Measurements from ENCODE around the gene CABLES2.
A peak's percentile ranks its signal among the peaks of the same experiment; 100 is the strongest.

Gene CABLES2

DNA sequence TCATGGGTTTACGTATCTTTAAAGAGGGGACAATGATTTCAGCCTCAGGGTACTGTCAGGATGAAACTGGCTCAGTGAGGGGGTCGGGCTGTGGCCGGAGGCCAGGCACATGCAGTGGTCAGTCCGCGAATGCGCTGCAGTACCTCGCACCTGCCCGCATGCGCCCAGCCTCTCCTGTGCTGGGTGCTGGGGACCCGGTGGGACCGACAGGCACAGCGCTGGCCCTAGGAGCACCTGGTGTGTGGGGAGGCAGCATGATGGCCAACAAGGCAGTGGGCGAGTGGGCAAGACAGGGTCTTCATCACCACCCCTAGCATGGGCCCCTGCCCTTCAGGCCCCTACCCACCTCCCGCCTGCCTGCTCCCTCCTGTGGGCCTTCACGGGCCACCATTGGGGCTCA lies 970 bp upstream of the CABLES2 start:
- Histone ChIP-seq H3K9me3 (ENCODE audit: insufficient read depth, low read depth, low read length) (no peaks in the 10 kb centered on the region), H3K79me2 (ENCODE audit: insufficient read depth, low read length) (peaks cover 28% of the 10 kb centered on the region), H3K4me3 (ENCODE audit: low read length, poor library complexity, severe bottlenecking) (peak overlapping the region; percentile 76), H3F3A (ENCODE audit: low read depth) (no peaks in the 10 kb centered on the region), H3K4me2 (ENCODE audit: low read depth, low read length, poor library complexity, severe bottlenecking) (peak overlapping the region; percentile 76), H3K9ac (ENCODE audit: low read depth, low read length, poor library complexity, severe bottlenecking) (peak overlapping the region; percentile 67), H3K27me3 (ENCODE audit: insufficient read depth, low read length, poor library complexity, severe bottlenecking) (no peaks in the 10 kb centered on the region), H3K36me3 (ENCODE audit: insufficient read depth, low read length) (no peaks in the 10 kb centered on the region), H3K9me2 (replicated peaks; ENCODE audit: low read depth, low read length) (no peaks in the 10 kb centered on the region), H3K4me1 (ENCODE audit: insufficient read depth, low read length, poor library complexity, severe bottlenecking) (peaks cover 35% of the 10 kb centered on the region), H4K20me1 (ENCODE audit: insufficient read depth, low read length, poor library complexity, severe bottlenecking) (peaks cover 11% of the 10 kb centered on the region), H2AFZ (ENCODE audit: low read length) (no peak overlapping the region)
- TF ChIP-seq EZH2phosphoT487 (IDR thresholded peaks at IDR 0.05; ENCODE audit: borderline replicate concordance) (no peak), CTCF (conservative IDR thresholded peaks at IDR 0.05; ENCODE audit: low read length) (no peak)

GRCh38 chr20:62406635-62407176 lies 379 bp downstream of the CABLES2 start:
- no peaks in the 10 kb centered on the region for H3K9me3 ChIP-seq (ENCODE audit: insufficient read depth, low read depth, low read length)
- H4K20me1 ChIP-seq (ENCODE audit: insufficient read depth, low read length, poor library complexity, severe bottlenecking): peaks cover 11% of the 10 kb centered on the region
- H3K4me2 ChIP-seq (ENCODE audit: low read depth, low read length, poor library complexity, severe bottlenecking): peak overlapping the region; percentile 85
- peak overlapping the region; percentile 87 for H3K4me3 ChIP-seq (ENCODE audit: low read length, poor library complexity, severe bottlenecking)
- no peaks in the 10 kb centered on the region for H3K36me3 ChIP-seq (ENCODE audit: insufficient read depth, low read length)
- no peak overlapping the region for H2AFZ ChIP-seq (ENCODE audit: low read length)
- peak overlapping the region; percentile 83 for H3K9ac ChIP-seq (ENCODE audit: low read depth, low read length, poor library complexity, severe bottlenecking)
- no peak for TF ChIP-seq CTCF (conservative IDR thresholded peaks at IDR 0.05; ENCODE audit: low read length)
- no peak for TF ChIP-seq EZH2phosphoT487 (IDR thresholded peaks at IDR 0.05; ENCODE audit: borderline replicate concordance)
- H3K79me2 ChIP-seq (ENCODE audit: insufficient read depth, low read length): peaks cover 28% of the 10 kb centered on the region
- H3K9me2 ChIP-seq (replicated peaks; ENCODE audit: low read depth, low read length): no peaks in the 10 kb centered on the region
- H3F3A ChIP-seq (ENCODE audit: low read depth): no peaks in the 10 kb centered on the region
- H3K4me1 ChIP-seq (ENCODE audit: insufficient read depth, low read length, poor library complexity, severe bottlenecking): peaks cover 35% of the 10 kb centered on the region
- no peaks in the 10 kb centered on the region for H3K27me3 ChIP-seq (ENCODE audit: insufficient read depth, low read length, poor library complexity, severe bottlenecking)

- Histone ChIP-seq H3F3A (ENCODE audit: low read depth) (no peaks in the 10 kb centered on the region), H3K9ac (ENCODE audit: low read depth, low read length, poor library complexity, severe bottlenecking) (peak overlapping the region; percentile 83), H3K4me3 (ENCODE audit: low read length, poor library complexity, severe bottlenecking) (peak overlapping the region; percentile 87), H3K27me3 (ENCODE audit: insufficient read depth, low read length, poor library complexity, severe bottlenecking) (no peaks in the 10 kb centered on the region), H3K79me2 (ENCODE audit: insufficient read depth, low read length) (peaks cover 28% of the 10 kb centered on the region), H3K4me2 (ENCODE audit: low read depth, low read length, poor library complexity, severe bottlenecking) (peak overlapping the region; percentile 85), H3K9me3 (ENCODE audit: insufficient read depth, low read depth, low read length) (no peaks in the 10 kb centered on the region), H3K36me3 (ENCODE audit: insufficient read depth, low read length) (no peaks in the 10 kb centered on the region), H3K9me2 (replicated peaks; ENCODE audit: low read depth, low read length) (no peaks in the 10 kb centered on the region), H2AFZ (ENCODE audit: low read length) (no peak overlapping the region), H4K20me1 (ENCODE audit: insufficient read depth, low read length, poor library complexity, severe bottlenecking) (peaks cover 11% of the 10 kb centered on the region), H3K4me1 (ENCODE audit: insufficient read depth, low read length, poor library complexity, severe bottlenecking) (peaks cover 35% of the 10 kb centered on the region)
- no peak for TF ChIP-seq EZH2phosphoT487 (IDR thresholded peaks at IDR 0.05; ENCODE audit: borderline replicate concordance)
- TF ChIP-seq CTCF (conservative IDR thresholded peaks at IDR 0.05; ENCODE audit: low read length): no peak
Measured at GRCh38 chr20:62405981-62406513, 1.0 kb downstream of the CABLES2 start.
